GM12874 (cell line): ENCODE measurements around the gene GRID1.

Source experiments
- TF ChIP-seq, protein P1 (sequence below): IDR thresholded peaks from 2 replicates; pipeline ENCODE4 v1.5.1; 2011; ENCODE audit warnings: low read depth, mild to moderate bottlenecking, control low read depth, low read length, moderate library complexity; ENCODE audit not compliant: insufficient read depth

GRID1 gene

DNA sequence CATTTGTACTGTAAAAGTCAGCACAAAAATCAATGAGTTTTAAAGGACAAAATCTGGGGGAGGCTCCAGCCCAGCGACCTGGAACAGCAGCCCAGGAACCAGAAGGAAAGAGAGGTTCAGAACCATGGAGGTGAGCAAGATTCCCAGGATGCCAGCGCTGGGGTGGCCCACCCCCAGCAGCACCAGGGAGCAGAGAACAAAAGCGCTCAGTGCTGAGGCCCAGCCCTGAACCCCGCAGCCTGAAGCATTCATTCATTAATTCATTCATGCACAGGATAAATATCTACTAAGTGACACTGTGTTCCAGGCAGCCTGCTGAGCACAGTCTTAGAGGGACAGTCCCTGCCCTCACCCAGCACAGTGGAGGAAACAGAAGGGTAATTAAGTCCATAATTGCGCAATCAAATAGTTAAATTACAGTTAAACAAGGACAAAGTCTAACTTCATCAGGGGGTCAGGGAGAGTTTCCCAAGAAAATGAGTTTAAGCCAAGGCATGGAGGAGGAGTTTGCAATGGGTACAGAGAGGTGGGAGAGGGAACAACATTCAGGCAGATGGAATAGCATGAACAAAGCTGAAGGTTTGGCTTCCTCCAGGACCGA lies 202.3 kb downstream of the GRID1 start:
- TF ChIP-seq, protein P1, sequence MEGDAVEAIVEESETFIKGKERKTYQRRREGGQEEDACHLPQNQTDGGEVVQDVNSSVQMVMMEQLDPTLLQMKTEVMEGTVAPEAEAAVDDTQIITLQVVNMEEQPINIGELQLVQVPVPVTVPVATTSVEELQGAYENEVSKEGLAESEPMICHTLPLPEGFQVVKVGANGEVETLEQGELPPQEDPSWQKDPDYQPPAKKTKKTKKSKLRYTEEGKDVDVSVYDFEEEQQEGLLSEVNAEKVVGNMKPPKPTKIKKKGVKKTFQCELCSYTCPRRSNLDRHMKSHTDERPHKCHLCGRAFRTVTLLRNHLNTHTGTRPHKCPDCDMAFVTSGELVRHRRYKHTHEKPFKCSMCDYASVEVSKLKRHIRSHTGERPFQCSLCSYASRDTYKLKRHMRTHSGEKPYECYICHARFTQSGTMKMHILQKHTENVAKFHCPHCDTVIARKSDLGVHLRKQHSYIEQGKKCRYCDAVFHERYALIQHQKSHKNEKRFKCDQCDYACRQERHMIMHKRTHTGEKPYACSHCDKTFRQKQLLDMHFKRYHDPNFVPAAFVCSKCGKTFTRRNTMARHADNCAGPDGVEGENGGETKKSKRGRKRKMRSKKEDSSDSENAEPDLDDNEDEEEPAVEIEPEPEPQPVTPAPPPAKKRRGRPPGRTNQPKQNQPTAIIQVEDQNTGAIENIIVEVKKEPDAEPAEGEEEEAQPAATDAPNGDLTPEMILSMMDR = no peak

DNA sequence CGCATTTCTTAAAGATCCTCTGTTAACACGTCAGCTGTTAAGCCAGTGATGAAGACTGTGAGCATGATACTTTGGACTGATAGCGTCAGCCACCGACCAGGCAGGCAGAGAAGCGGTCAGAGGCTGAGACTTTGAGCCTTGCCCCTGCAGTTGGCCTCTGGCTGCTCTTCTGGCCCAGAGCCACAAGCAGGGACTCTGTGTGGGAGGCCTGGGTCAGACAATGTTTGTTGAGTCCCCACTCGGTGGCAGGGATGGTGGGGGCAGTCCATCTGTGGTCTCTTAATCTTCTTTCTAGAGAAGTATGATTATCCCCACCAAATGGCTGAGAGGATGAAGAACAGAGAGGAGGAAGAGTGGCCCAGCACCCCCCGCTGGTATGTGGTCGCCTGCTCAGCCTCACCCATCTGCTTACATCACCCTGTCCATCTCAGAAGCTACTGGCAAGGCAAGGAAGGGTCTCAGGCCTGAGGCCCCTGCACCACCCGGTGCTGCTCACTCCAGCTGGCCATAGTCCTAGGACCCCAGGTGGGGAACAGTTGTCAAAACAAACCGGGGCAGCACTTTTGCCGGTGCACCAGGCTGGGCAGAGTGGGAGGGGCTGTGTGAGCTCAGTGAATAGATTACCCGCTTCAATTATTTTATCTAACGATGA lies 202.9 kb downstream of the GRID1 start:
- TF ChIP-seq, protein P1 = no peak

DNA sequence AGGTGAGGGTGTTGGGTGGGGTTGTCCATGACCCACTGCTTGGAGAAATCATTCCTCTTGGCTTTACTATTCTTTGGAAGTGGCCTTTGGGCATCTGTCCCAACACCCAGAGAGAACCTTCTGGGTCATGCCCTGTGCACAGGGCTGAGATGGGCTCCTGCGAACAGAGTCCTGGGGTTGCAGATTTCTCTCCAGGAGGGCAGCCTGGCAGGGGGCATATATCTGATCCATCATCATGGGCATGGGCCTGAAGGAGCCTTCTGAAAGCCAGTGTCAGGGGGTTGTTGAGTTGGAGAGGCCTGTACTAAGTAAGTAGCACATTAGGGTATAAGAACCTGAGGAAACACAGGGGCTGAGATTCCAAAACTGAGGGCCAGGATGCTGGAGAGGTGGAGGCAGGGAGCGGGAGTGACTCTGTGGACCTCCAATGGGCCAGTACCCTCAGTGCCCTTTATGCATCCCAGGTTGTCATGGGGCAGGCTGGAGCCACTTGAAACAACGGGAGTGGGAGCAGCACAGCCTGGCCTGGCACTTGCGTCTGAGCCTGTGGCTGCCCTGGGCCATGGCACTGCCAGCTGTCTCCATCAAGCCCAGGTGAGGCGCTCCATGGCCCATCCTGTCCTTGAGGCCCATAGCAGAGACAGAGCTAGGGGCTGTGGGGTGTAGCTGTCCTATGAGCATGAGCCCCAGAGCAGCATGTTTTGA lies 203.7 kb downstream of the GRID1 start:
- TF ChIP-seq, protein P1 = no peak

DNA sequence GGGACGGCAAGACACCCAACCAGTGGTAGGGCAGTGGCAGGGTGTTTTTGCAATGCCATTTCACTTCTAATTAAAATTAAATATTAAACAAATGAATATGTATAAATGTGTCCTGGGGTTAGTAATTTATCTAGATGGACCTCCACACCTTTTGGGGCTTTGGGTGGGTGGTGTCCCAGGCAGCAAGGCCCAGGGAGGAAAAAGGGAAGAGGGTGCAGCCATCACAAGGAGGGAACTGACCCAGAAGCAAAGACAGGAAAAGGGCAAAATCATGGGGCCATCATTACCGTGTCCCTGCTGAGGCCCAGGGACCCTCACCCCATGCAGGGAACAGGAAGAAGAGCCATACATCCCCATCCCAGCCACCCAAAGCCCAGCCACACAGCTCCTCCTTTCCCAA lies 204.6 kb downstream of the GRID1 start:
- TF ChIP-seq, protein P1 = no peak

DNA sequence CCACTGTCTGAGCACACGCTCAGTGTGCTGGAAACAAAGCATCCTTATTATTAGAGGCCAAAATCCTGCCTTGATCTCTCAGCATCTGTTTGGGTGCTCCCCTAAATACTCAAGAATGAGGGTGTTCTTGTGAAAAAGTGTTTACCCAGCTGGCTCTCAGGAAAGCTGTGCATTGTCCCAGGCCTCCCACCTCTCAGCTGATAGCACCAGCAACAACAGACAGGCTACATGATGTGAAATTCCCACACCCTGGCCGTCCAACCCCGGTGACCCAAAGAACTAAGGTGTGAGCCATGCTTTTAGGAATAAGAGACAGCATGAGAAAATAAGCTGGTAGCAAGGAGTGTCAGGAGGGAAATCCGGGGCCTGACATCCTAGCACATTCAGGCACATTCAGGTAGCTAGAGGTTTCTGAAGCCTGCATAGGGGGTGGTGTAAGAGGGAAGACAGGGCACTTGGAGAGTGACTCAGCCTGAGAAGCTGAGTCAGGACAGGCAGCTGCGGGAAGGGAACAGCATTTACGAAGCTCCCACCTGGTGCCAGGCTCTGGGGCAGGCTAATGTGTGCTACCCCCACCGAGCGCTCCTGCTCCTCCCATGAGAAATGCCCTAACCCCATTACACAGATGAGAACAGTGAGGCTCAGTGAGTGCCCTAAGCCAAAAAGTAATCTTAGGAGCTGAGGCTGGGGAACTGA lies 205.6 kb downstream of the GRID1 start:
- TF ChIP-seq, protein P1 = no peak

DNA sequence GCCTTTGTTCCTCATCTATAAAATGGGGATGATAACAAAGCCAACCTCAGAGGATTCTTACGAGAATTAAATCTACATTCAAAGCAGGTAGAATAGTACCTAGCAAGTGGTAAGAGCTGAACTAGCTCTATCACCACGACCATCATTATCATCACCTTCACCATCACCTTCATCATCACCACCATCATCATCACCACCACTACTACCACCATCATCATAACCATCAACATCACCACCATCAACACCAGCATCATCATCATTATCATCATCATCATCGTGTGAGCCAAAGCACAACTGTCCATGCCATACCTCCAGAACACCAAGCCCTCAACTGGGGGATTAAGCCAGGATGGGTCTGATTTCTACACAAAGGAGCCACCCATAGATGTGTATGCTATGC lies 206.8 kb downstream of the GRID1 start:
- TF ChIP-seq, protein P1 = no peak
